ENCODE measurements around the gene NDUFAF3. TPM values are rescaled to one million over a fixed set of nuclear protein-coding genes. Genes with fewer than 3 reads are reported as not detected.

Gene NDUFAF3
- total and polyA plus RNA-seq, 4 donors: 28.6 to 107 (median 72.0) TPM

- no peak for TF ChIP-seq ZBTB33 (IDR thresholded peaks at IDR 0.05)
Measured at GRCh38 chr3:49035281-49035680, 13.4 kb downstream of the NDUFAF3 start (continued).

DNA sequence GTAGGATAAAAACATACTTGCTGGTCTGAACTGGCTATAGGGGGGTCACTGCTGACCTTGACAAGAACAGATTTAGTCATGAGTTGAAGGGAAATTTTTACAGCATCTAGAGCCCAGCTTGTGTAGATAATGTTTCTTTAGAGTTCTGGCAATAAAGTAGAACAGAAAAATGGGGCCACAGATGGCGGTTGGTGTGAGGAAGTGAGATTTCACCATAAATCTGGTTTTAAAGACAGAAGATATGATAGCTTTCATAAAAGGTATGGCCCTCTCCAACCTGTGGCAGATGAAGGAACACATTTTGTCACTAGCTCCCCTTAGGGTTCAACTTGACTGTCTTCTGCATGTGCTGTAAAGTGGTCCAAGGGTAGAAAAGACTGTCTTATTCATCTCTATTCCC is 31.6 kb downstream of the NDUFAF3 start:
- no peaks in the 10 kb centered on the region for H3K9me3 ChIP-seq (ENCODE audit: control insufficient read depth in 4 of 4, low read length in 3 of 4)
- no peak for DNase-seq (ENCODE audit: low spot score)
- no peak overlapping the region for H3K27ac ChIP-seq (ENCODE audit: low read depth in 1 of 2, low read length in 2 of 2)
- TF ChIP-seq MAX (IDR thresholded peaks at IDR 0.05) (no peak), RAD21 (IDR thresholded peaks at IDR 0.05) (no peak), CTCF (IDR thresholded peaks at IDR 0.05; ENCODE audit: low read depth, low read length, missing input control) (no peak), GABPA (IDR thresholded peaks at IDR 0.05 in 1 of 2, conservative IDR thresholded peaks at IDR 0.05 in 1 of 2) (no peak), SP1 (IDR thresholded peaks at IDR 0.05) (no peak), EGR1 (IDR thresholded peaks at IDR 0.05; ENCODE audit: low read depth in 2 of 2) (no peak), ATF3 (IDR thresholded peaks at IDR 0.05) (no peak), NR2F2 (IDR thresholded peaks at IDR 0.05) (no peak)
- H3K36me3 ChIP-seq (ENCODE audit: control insufficient read depth in 4 of 4, insufficient read depth in 3 of 4, low read depth in 1 of 4, low read length in 3 of 4): peaks cover 15 to 36% (median 32%) of the 10 kb centered on the region in 4 donors
- WGBS: 91% methylated on average over 1 of the region's 1 CpG
- H3K27me3 ChIP-seq (ENCODE audit: control insufficient read depth in 4 of 4, insufficient read depth in 4 of 4, low read length in 3 of 4): no peaks in the 10 kb centered on the region
- H3K4me1 ChIP-seq (ENCODE audit: control insufficient read depth in 4 of 4, insufficient read depth in 4 of 4, low read length in 3 of 4): no peaks in the 10 kb centered on the region
- no peak overlapping the region for H3K4me3 ChIP-seq (ENCODE audit: low read depth in 1 of 3, low read length in 3 of 3)
- no peak overlapping the region for H3K9ac ChIP-seq (ENCODE audit: low read depth in 1 of 2, low read length in 2 of 2)

DNA sequence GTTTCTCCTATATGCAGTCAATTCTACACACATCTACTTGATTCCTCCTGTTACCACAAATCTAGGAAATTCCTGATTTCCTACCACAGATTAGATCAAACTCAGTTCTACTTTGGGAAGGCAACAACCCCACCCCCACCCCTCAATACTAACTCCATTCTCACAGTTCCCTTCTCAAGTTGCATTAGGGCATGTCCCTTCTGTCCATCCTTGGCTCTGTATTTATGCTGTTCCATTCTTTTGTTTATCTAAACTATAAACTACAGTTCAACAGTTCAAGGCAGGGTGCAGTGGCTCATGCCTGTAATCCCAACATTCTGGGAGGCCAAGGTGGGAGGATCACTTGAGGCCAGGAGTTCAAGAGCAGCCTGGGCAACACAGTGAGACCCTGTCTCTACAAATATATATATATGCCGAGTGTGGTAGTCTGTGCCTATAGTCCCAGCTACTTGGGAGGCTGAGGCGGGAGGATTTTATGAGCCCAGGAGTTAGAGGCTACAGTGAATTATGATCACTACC is 32.5 kb downstream of the NDUFAF3 start:
- H3K9ac ChIP-seq (ENCODE audit: low read depth in 1 of 2, low read length in 2 of 2): no peak overlapping the region
- H3K27ac ChIP-seq (ENCODE audit: low read depth in 1 of 2, low read length in 2 of 2): no peak overlapping the region
- DNase-seq (ENCODE audit: low spot score): no peak
- no peaks in the 10 kb centered on the region for H3K4me1 ChIP-seq (ENCODE audit: control insufficient read depth in 4 of 4, insufficient read depth in 4 of 4, low read length in 3 of 4)
- H3K4me3 ChIP-seq (ENCODE audit: low read depth in 1 of 3, low read length in 3 of 3): no peak overlapping the region
- H3K27me3 ChIP-seq (ENCODE audit: control insufficient read depth in 4 of 4, insufficient read depth in 4 of 4, low read length in 3 of 4): no peaks in the 10 kb centered on the region
- peaks cover 15 to 36% (median 32%) of the 10 kb centered on the region in 4 donors for H3K36me3 ChIP-seq (ENCODE audit: control insufficient read depth in 4 of 4, insufficient read depth in 3 of 4, low read depth in 1 of 4, low read length in 3 of 4)
- 97% methylated on average over 2 of the region's 2 CpGs for WGBS
- no peak for TF ChIP-seq YY1 (IDR thresholded peaks at IDR 0.05)
- TF ChIP-seq CTCF (IDR thresholded peaks at IDR 0.05; ENCODE audit: low read depth, low read length, missing input control): no peak
- no peak for TF ChIP-seq REST (IDR thresholded peaks at IDR 0.05)
- no peak for TF ChIP-seq MAX (IDR thresholded peaks at IDR 0.05)
- no peak for TF ChIP-seq HNF4G (IDR thresholded peaks at IDR 0.05)
- TF ChIP-seq ATF3 (IDR thresholded peaks at IDR 0.05): no peak
- TF ChIP-seq FOXA2 (IDR thresholded peaks at IDR 0.05): no peak
- no peak for TF ChIP-seq TAF1 (conservative IDR thresholded peaks at IDR 0.05)
- no peak for TF ChIP-seq EGR1 (IDR thresholded peaks at IDR 0.05; ENCODE audit: low read depth in 2 of 2)
- TF ChIP-seq SP1 (IDR thresholded peaks at IDR 0.05): no peak
- no peak for TF ChIP-seq ZBTB33 (IDR thresholded peaks at IDR 0.05)
- TF ChIP-seq FOXA1 (IDR thresholded peaks at IDR 0.05): no peak
- TF ChIP-seq JUND (IDR thresholded peaks at IDR 0.05): no peak
- H3K9me3 ChIP-seq (ENCODE audit: control insufficient read depth in 4 of 4, low read length in 3 of 4): no peaks in the 10 kb centered on the region
